H1 (cell line): ENCODE data around the gene TRUB1. TPM values are rescaled to one million over a fixed set of nuclear protein-coding genes. Genes with fewer than 3 reads are reported as not detected.

ENCODE experiments used
- FOSL1 ChIP-seq: IDR thresholded peaks from 2 replicates; pipeline ENCODE4 v1.6.1; 2011; ENCODE audit warnings: mild to moderate bottlenecking, low read depth, low read length, moderate library complexity; ENCODE audit not compliant: insufficient read depth
- RFX5 ChIP-seq: IDR thresholded peaks from 2 replicates; pipeline ENCODE4 v1.6.1; 2011; ENCODE audit warnings: low read depth, low read length, improper control_type of control experiment, borderline replicate concordance
- polyA plus RNA-seq, 7 experiments: library from polyadenylated mRNA; depleted of rRNA in 3 of 7; stranded (reverse) in 5 of 7; unstranded in 2 of 7; fragments of >200 nt in 5 of 7; fragments of 200-250 nt in 2 of 7; gene quantifications; 1 replicate in 5 of 7; 2 replicates in 1 of 7; 4 replicates in 1 of 7; pipeline versions ENCODE4 v1.2.1 to v1.2.3, GENCODE V29; 2011 to 2013; ENCODE audit warnings: missing spikeins in 2 of 7, mixed read lengths in 2 of 7
- total RNA-seq: library from RNA; stranded (reverse); fragmentation: NEBNext Ultra II Directional; extraction: Animal tissue kit (Norgen Biotek cat#: 25700); gene quantifications from 2 replicates; pipeline ENCODE4 v1.2.1, GENCODE V29; 2021
- TF ChIP-seq, protein P1 (sequence below): fragments of 300-600 bp; sonication (generic); IDR thresholded peaks from 2 replicates; pipeline ENCODE4 v1.7.1; 2012; ENCODE audit warnings: low read length, moderate library complexity, mild to moderate bottlenecking, inconsistent platforms; ENCODE audit not compliant: insufficient replicate concordance

Gene TRUB1
- total and polyA plus RNA-seq, 2 of the 8 experiments (the other 6 are each of a cell fraction or from before 2014, with no cell fraction given), result 6.3 to 22.2 TPM

DNA sequence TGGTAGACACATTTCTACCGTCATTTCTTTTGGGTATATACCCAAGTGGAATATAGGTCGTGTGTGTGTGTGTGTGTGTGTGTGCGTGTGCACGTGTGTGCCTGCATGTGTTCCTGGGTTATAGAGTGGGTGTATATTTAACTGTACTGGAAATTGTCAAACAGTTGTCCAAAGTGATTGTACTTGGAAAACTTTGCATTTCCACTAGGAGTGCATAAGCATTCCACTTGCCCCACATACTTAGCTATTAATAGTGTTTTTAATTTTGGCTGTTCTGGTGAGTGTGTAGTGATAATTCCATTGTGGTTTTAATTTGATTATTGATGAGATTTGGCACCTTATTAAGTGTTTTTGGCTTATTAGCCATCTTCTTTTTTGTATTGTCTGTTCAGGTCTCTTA is 25.9 kb downstream of the TRUB1 start (continued):
- TF ChIP-seq, protein P1, sequence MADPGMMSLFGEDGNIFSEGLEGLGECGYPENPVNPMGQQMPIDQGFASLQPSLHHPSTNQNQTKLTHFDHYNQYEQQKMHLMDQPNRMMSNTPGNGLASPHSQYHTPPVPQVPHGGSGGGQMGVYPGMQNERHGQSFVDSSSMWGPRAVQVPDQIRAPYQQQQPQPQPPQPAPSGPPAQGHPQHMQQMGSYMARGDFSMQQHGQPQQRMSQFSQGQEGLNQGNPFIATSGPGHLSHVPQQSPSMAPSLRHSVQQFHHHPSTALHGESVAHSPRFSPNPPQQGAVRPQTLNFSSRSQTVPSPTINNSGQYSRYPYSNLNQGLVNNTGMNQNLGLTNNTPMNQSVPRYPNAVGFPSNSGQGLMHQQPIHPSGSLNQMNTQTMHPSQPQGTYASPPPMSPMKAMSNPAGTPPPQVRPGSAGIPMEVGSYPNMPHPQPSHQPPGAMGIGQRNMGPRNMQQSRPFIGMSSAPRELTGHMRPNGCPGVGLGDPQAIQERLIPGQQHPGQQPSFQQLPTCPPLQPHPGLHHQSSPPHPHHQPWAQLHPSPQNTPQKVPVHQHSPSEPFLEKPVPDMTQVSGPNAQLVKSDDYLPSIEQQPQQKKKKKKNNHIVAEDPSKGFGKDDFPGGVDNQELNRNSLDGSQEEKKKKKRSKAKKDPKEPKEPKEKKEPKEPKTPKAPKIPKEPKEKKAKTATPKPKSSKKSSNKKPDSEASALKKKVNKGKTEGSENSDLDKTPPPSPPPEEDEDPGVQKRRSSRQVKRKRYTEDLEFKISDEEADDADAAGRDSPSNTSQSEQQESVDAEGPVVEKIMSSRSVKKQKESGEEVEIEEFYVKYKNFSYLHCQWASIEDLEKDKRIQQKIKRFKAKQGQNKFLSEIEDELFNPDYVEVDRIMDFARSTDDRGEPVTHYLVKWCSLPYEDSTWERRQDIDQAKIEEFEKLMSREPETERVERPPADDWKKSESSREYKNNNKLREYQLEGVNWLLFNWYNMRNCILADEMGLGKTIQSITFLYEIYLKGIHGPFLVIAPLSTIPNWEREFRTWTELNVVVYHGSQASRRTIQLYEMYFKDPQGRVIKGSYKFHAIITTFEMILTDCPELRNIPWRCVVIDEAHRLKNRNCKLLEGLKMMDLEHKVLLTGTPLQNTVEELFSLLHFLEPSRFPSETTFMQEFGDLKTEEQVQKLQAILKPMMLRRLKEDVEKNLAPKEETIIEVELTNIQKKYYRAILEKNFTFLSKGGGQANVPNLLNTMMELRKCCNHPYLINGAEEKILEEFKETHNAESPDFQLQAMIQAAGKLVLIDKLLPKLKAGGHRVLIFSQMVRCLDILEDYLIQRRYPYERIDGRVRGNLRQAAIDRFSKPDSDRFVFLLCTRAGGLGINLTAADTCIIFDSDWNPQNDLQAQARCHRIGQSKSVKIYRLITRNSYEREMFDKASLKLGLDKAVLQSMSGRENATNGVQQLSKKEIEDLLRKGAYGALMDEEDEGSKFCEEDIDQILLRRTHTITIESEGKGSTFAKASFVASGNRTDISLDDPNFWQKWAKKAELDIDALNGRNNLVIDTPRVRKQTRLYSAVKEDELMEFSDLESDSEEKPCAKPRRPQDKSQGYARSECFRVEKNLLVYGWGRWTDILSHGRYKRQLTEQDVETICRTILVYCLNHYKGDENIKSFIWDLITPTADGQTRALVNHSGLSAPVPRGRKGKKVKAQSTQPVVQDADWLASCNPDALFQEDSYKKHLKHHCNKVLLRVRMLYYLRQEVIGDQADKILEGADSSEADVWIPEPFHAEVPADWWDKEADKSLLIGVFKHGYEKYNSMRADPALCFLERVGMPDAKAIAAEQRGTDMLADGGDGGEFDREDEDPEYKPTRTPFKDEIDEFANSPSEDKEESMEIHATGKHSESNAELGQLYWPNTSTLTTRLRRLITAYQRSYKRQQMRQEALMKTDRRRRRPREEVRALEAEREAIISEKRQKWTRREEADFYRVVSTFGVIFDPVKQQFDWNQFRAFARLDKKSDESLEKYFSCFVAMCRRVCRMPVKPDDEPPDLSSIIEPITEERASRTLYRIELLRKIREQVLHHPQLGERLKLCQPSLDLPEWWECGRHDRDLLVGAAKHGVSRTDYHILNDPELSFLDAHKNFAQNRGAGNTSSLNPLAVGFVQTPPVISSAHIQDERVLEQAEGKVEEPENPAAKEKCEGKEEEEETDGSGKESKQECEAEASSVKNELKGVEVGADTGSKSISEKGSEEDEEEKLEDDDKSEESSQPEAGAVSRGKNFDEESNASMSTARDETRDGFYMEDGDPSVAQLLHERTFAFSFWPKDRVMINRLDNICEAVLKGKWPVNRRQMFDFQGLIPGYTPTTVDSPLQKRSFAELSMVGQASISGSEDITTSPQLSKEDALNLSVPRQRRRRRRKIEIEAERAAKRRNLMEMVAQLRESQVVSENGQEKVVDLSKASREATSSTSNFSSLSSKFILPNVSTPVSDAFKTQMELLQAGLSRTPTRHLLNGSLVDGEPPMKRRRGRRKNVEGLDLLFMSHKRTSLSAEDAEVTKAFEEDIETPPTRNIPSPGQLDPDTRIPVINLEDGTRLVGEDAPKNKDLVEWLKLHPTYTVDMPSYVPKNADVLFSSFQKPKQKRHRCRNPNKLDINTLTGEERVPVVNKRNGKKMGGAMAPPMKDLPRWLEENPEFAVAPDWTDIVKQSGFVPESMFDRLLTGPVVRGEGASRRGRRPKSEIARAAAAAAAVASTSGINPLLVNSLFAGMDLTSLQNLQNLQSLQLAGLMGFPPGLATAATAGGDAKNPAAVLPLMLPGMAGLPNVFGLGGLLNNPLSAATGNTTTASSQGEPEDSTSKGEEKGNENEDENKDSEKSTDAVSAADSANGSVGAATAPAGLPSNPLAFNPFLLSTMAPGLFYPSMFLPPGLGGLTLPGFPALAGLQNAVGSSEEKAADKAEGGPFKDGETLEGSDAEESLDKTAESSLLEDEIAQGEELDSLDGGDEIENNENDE, result no peak
- TF ChIP-seq FOSL1, result no peak
- no peak for TF ChIP-seq RFX5
- TF ChIP-seq, all 59 proteins: peak for 0
